Activated CD8-positive, alpha-beta memory T cell treated with anti-CD3 and anti-CD28 coated beads, Interleukin-2, amount 50 U/mL, for 48 hours (primary cell): Measurements from ENCODE around the gene TMEM31.
"Not testable (repeated sequence)": the region's sequence is repeated elsewhere in the genome, so short reads cannot be mapped to it uniquely, and the experiment has no call there.

Experiments
- DNase-seq: peaks from one replicate; pipeline ENCODE4 v3.0.0-alpha.2; 2020

Gene TMEM31

GRCh38 chrX:103727115-103727514 lies 16.4 kb downstream of the TMEM31 start:
- no peak for DNase-seq

- no peak for DNase-seq
These were observed 18.3 kb downstream of the TMEM31 start for GRCh38 chrX:103729015-103729414.

GRCh38 chrX:103730147-103730795 lies 19.6 kb downstream of the TMEM31 start:
- no peak for DNase-seq

- DNase-seq, result no peak
These were observed 20.2 kb downstream of the TMEM31 start for GRCh38 chrX:103730796-103731493.

GRCh38 chrX:103733017-103733416 lies 22.3 kb downstream of the TMEM31 start:
- DNase-seq, result no peak

GRCh38 chrX:103734125-103734760 lies 23.5 kb downstream of the TMEM31 start:
- DNase-seq, result no peak

- no peak for DNase-seq
These were observed 27.0 kb downstream of the TMEM31 start for GRCh38 chrX:103737696-103738095.

- DNase-seq, result no peak
These were observed 28.7 kb downstream of the TMEM31 start for GRCh38 chrX:103739421-103739820.

GRCh38 chrX:103741879-103742278 lies 31.2 kb downstream of the TMEM31 start:
- no peak for DNase-seq

- DNase-seq, result no peak
These were observed 31.6 kb downstream of the TMEM31 start for GRCh38 chrX:103742339-103742738.

GRCh38 chrX:103747163-103747562 lies 36.5 kb downstream of the TMEM31 start:
- no peak for DNase-seq

- no peak for DNase-seq
These were observed 43.7 kb downstream of the TMEM31 start for GRCh38 chrX:103754401-103754800.

GRCh38 chrX:103756736-103757135 lies 46.0 kb downstream of the TMEM31 start:
- DNase-seq, result no peak

GRCh38 chrX:103758555-103758954 lies 47.8 kb downstream of the TMEM31 start:
- DNase-seq, result no peak

GRCh38 chrX:103763541-103763940 lies 52.8 kb downstream of the TMEM31 start:
- not testable (repeated sequence) for DNase-seq
